SK-N-SH treated with all-trans-retinoic acid at 6 μM for 48 hours (cell line): ENCODE results near the gene HHAT.

ENCODE experiments used
- ARNTL ChIP-seq: fragments of 450-650 bp; formaldehyde crosslinking; IDR thresholded peaks from 2 replicates; pipeline ENCODE4 v1.5.0; 2020; ENCODE audit warnings: low read depth, mild to moderate bottlenecking, moderate library complexity, borderline replicate concordance
- BACH2 ChIP-seq: fragments of 250-450 bp; sonication (Bioruptor Pico); IDR thresholded peaks from 2 replicates; pipeline ENCODE4 v1.9.0; 2021; ENCODE audit warnings: mild to moderate bottlenecking, borderline replicate concordance
- ESRRG ChIP-seq: fragments of 250-450 bp; sonication (Bioruptor Pico); IDR thresholded peaks from 2 replicates; pipeline ENCODE4 v1.6.1; 2021; ENCODE audit warnings: mild to moderate bottlenecking
- RARB ChIP-seq: fragments of 250-450 bp; sonication (Bioruptor Pico); IDR thresholded peaks from 2 replicates; pipeline ENCODE4 v1.8.0; 2021; ENCODE audit warnings: mild to moderate bottlenecking, moderate library complexity
- ZNF70 ChIP-seq: fragments of 450-650 bp; formaldehyde crosslinking; IDR thresholded peaks from 2 replicates; pipeline ENCODE4 v1.5.0; 2020; ENCODE audit warnings: mild to moderate bottlenecking, moderate library complexity
- ZNF8 ChIP-seq: fragments of 450-650 bp; formaldehyde crosslinking; IDR thresholded peaks from 2 replicates; pipeline ENCODE4 v1.5.0; 2020; ENCODE audit warnings: mild to moderate bottlenecking, moderate library complexity
- TF ChIP-seq, protein P1 (sequence below): fragments of 250-450 bp; sonication (Bioruptor Pico); IDR thresholded peaks from 2 replicates; pipeline ENCODE4 v1.8.0; 2021; ENCODE audit warnings: low read depth, mild to moderate bottlenecking, moderate library complexity, borderline replicate concordance

DNA sequence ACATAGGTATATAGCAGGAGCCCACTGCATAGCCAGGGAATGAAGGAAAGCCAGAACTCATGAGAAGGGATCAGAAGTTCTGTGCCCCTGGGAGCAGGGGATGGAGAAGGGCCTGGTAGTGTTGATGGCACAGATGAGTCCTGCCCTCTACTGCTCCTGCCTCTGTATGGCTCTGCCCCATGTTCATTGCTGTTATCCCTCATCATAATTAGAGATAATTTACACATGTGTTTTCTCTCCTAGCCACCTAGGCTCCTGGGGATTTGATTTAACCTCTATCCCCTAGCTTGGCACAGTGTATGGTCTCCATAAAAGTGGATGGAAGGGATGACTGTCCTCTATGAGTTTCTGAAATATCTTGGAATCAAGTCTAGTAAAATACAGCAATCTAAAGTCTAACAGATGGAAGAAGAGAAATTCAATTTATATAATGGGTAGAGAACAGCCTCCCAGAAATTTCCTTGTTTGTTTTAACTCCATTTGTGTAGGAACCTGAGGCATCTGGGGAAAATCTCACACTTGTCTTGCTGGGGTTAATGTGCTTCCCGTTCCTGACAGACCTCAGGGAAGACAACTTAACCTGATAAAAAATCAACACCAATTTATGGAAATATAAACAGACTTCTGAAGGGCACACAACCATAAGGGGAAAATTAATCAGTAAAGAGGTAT, 393.8 kb downstream of the HHAT start:
- no peak for TF ChIP-seq ESRRG (CRISPR knock-in tag)
- TF ChIP-seq ARNTL (CRISPR knock-in tag) = no peak
- no peak for TF ChIP-seq ZNF70 (CRISPR knock-in tag)
- TF ChIP-seq, protein P1, sequence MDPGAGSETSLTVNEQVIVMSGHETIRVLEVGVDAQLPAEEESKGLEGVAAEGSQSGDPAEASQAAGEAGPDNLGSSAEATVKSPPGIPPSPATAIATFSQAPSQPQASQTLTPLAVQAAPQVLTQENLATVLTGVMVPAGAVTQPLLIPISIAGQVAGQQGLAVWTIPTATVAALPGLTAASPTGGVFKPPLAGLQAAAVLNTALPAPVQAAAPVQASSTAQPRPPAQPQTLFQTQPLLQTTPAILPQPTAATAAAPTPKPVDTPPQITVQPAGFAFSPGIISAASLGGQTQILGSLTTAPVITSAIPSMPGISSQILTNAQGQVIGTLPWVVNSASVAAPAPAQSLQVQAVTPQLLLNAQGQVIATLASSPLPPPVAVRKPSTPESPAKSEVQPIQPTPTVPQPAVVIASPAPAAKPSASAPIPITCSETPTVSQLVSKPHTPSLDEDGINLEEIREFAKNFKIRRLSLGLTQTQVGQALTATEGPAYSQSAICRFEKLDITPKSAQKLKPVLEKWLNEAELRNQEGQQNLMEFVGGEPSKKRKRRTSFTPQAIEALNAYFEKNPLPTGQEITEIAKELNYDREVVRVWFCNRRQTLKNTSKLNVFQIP = no peak
- TF ChIP-seq BACH2 (CRISPR knock-in tag) = no peak
- no peak for TF ChIP-seq RARB
- no peak for TF ChIP-seq ZNF8 (CRISPR knock-in tag)
